ENCODE data around the gene C1QB. TPM values are rescaled to one million over a fixed set of nuclear protein-coding genes. Genes with fewer than 3 reads are reported as not detected.

The C1QB gene
- total RNA-seq, 6 experiments from 2014 or later, result 69.8 to 330 (median 152) TPM

GRCh38 chr1:22609291-22609690 is 43.7 kb upstream of the C1QB start:
- no peak for ATAC-seq
- no peak for TF ChIP-seq CTCF (IDR thresholded peaks at IDR 0.05)
- TF ChIP-seq POLR2A (IDR thresholded peaks at IDR 0.05), result no peak
- Histone ChIP-seq H3K9me3 (no peaks in the 10 kb centered on the region), H3K4me3 (no peak overlapping the region), H3K4me1 (no peaks in the 10 kb centered on the region), H3K27ac (no peak overlapping the region), H3K27me3 (no peaks in the 10 kb centered on the region), H3K36me3 (no peaks in the 10 kb centered on the region)
- no peak for DNase-seq
- intact Hi-C loops (cut with DNase I), result no loop called here
- 14% methylated on average over 5 of the region's 6 CpGs for WGBS (ENCODE audit: insufficient coverage, low coverage, low lambda C conversion rate, missing lambda C conversion rate)

- Histone ChIP-seq H3K36me3 (no peaks in the 10 kb centered on the region), H3K9me3 (no peaks in the 10 kb centered on the region), H3K27ac (no peak overlapping the region), H3K27me3 (no peaks in the 10 kb centered on the region), H3K4me3 (no peak overlapping the region), H3K4me1 (no peaks in the 10 kb centered on the region)
- DNase-seq (no peak), ATAC-seq (peak in 3 of 4 donors; percentile 24 to 55 (median 25))
- intact Hi-C loops (cut with DNase I), result loop anchor here in 1 of 2 donors (10.0 kb wide), 1 partner anchor 57 kb away; no protein-coding TSS in a partner anchor
- TF ChIP-seq POLR2A (IDR thresholded peaks at IDR 0.05) (no peak), CTCF (IDR thresholded peaks at IDR 0.05) (no peak)
- WGBS (ENCODE audit: insufficient coverage, low coverage, low lambda C conversion rate, missing lambda C conversion rate), result 19% methylated on average over 7 of the region's 7 CpGs
Measured at GRCh38 chr1:22611530-22611947, 41.5 kb upstream of the C1QB start.

GRCh38 chr1:22612671-22613571 is 40.1 kb upstream of the C1QB start:
- no peak for ATAC-seq
- no peak for DNase-seq
- TF ChIP-seq POLR2A (IDR thresholded peaks at IDR 0.05), result no peak
- WGBS (ENCODE audit: insufficient coverage, low coverage, low lambda C conversion rate, missing lambda C conversion rate), result 29% methylated on average over 9 of the region's 12 CpGs
- Histone ChIP-seq H3K36me3 (no peaks in the 10 kb centered on the region), H3K27ac (no peak overlapping the region), H3K4me3 (no peak overlapping the region), H3K27me3 (no peaks in the 10 kb centered on the region), H3K9me3 (no peaks in the 10 kb centered on the region), H3K4me1 (no peaks in the 10 kb centered on the region)
- intact Hi-C loops (cut with DNase I), result loop anchor here in 1 of 2 donors (10.0 kb wide), 1 partner anchor 58 kb away; no protein-coding TSS in a partner anchor

- Histone ChIP-seq H3K4me3 (no peak overlapping the region), H3K4me1 (no peaks in the 10 kb centered on the region), H3K27me3 (no peaks in the 10 kb centered on the region), H3K36me3 (no peaks in the 10 kb centered on the region), H3K9me3 (no peaks in the 10 kb centered on the region), H3K27ac (no peak overlapping the region)
- no peak for TF ChIP-seq POLR2A (IDR thresholded peaks at IDR 0.05)
- no peak for TF ChIP-seq CTCF (IDR thresholded peaks at IDR 0.05)
- no peak for DNase-seq
- no peak for ATAC-seq
- intact Hi-C loops (cut with DNase I), result loop anchor here in 1 of 2 donors (10.0 kb wide), 1 partner anchor 59 kb away; no protein-coding TSS in a partner anchor
- WGBS (ENCODE audit: insufficient coverage, low coverage, low lambda C conversion rate, missing lambda C conversion rate), result no CpG with 5 or more reads among the region's 5 CpGs
Measured at GRCh38 chr1:22613572-22613918, 39.5 kb upstream of the C1QB start.

GRCh38 chr1:22613951-22614350 is 39.1 kb upstream of the C1QB start:
- WGBS (ENCODE audit: insufficient coverage, low coverage, low lambda C conversion rate, missing lambda C conversion rate), result 35% methylated on average over 4 of the region's 12 CpGs
- no peak for ATAC-seq
- no peaks in the 10 kb centered on the region for H3K36me3 ChIP-seq
- intact Hi-C loops (cut with DNase I), result loop anchor here in 1 of 2 donors (10.0 kb wide), 1 partner anchor 59 kb away; no protein-coding TSS in a partner anchor
- DNase-seq, result no peak
- TF ChIP-seq POLR2A (IDR thresholded peaks at IDR 0.05) (no peak), CTCF (IDR thresholded peaks at IDR 0.05) (no peak)
- H3K4me3 ChIP-seq, result no peak overlapping the region
- H3K27me3 ChIP-seq, result no peaks in the 10 kb centered on the region
- no peak overlapping the region for H3K27ac ChIP-seq
- H3K9me3 ChIP-seq, result no peaks in the 10 kb centered on the region
- no peaks in the 10 kb centered on the region for H3K4me1 ChIP-seq

Data from right lobe of liver (tissue), 6 donors.